HEK293 (cell line): ENCODE results near the gene GNAI2.

ENCODE experiments used
- ZNF16 ChIP-seq: fragments of 450-650 bp; formaldehyde crosslinking; IDR thresholded peaks from 2 replicates; pipeline ENCODE4 v1.5.1; 2016; ENCODE audit warnings: low read depth, missing biosample characterization, missing genetic modification characterization
- ZNF175 ChIP-seq: fragments of 450-650 bp; formaldehyde crosslinking; IDR thresholded peaks from 2 replicates; pipeline ENCODE4 v1.5.1; 2016; ENCODE audit warnings: missing biosample characterization, missing genetic modification characterization
- ZNF558 ChIP-seq: fragments of 450-650 bp; formaldehyde crosslinking; IDR thresholded peaks from 2 replicates; pipeline ENCODE4 v1.5.1; 2016; ENCODE audit warnings: missing biosample characterization, missing genetic modification characterization
- ZNF560 ChIP-seq: fragments of 450-650 bp; formaldehyde crosslinking; IDR thresholded peaks from 2 replicates; pipeline ENCODE4 v1.5.1; 2017; ENCODE audit warnings: missing biosample characterization, missing genetic modification characterization, borderline replicate concordance

GRCh38 chr3:50258029-50258680 is 22.2 kb downstream of the GNAI2 start:
- TF ChIP-seq ZNF175, result no peak
- no peak for TF ChIP-seq ZNF558 (tag by site-specific recombination)
- no peak for TF ChIP-seq ZNF16
- no peak for TF ChIP-seq ZNF560 (tag by site-specific recombination)
